NOMO-1 (cell line): ENCODE results near the gene TRPC6.
A peak's percentile ranks its signal among the peaks of the same experiment; 100 is the strongest.
"Not testable (repeated sequence)": the region's sequence is repeated elsewhere in the genome, so short reads cannot be mapped to it uniquely, and the experiment has no call there.

Experiments
- DNase-seq, 2 experiments: peaks; one replicate each; lab custom pipeline; 2025; ENCODE audit not compliant: unreplicated experiment in 2 of 2; lab: John Stamatoyannopoulos, UW

Gene TRPC6

DNA sequence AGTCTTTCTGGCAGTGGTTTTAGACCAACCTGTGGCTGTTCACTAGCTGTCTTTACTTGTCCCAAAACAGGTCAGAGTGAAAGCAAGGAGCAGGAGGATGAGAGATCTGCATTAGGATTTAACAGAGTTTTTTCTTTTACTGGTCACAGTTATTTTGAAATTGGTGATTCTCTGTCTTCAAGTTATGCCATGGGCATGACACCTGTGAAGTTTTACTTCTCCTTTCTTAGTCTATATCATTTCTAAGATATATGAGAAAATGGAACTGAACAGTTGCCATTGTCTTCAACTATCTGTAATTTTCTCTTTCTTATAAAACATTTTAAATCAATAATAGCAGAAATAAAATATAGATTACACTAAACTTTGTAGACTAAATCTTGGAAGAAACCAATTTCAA, 60.6 kb downstream of the TRPC6 start:
- no peak for DNase-seq

DNA sequence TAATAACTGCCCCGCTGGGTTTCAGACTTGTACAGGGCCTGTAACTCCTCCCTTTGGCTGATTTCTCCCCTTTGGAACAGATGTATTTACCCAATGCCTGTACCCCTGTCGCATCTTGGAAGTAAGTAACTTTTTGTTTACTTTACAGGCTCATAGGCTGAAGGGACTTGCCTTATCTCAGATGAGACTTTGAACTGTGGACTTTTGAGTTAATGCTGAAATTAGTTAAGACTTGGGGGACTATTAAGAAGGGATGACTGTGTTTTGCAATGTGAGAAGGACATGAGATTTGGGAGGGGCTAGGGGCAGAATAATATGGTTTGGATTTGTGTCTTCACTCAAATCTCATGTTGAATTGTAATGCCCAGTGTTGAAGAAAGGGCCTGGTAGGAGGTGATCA, 62.0 kb downstream of the TRPC6 start:
- DNase-seq = no peak

DNA sequence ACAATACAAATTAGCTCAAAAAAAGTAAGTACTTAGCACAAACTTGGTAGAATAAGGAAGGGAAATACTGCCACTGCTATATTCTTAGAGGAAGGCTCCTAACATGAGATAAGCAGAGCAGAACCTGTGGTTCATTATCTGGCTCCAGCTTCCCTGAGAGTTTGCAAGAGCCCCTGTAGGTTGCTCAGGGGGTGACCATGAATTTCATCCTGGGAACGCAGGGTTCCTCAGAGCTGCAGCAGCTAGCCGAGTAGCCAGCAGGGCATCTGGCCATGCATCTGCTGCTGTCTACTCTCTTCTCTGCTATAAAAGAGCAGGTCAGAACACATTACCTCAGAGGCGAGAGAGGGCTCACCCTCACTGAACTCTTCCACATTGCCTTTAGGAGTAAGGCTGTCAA, 67.3 kb downstream of the TRPC6 start:
- no peak for DNase-seq

DNA sequence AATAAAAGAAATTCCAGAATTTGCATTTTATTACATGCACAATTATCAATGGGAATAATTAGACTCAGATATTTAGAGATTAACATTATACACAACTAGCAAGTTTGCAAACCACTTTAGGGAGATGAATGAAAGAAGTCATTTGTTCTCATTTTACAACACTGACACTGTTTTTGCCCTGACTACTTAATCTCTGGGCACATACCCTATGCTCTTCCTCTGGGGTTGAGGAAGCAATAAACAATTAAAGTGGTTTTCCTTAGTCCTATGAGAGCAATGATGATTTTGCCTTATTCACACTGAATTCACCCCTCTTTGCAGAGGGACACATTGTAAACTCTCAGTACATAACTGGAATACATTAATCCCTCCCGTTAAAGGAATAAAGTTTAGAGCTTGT, 72.7 kb downstream of the TRPC6 start:
- no peak for DNase-seq

DNA sequence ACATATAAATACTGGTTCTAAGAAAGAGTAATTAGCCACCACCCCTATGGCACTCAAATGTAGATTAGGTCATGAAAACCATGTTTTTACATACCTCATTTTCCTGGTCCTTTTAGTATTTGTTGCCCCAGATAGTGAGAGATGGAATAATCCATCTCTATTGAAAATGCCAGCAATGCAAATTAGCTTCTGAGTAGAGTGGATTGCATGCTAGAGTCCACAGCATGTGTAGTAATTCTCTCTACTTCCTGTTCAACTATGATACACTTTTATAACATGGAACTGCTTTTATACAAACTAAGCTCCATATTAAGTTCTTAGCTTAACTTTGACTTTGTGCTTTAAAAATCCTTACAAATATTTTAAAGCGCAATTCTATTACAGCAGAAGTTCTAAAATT, 73.2 kb downstream of the TRPC6 start:
- DNase-seq = peak in 1 of 2 experiments; percentile 8

DNA sequence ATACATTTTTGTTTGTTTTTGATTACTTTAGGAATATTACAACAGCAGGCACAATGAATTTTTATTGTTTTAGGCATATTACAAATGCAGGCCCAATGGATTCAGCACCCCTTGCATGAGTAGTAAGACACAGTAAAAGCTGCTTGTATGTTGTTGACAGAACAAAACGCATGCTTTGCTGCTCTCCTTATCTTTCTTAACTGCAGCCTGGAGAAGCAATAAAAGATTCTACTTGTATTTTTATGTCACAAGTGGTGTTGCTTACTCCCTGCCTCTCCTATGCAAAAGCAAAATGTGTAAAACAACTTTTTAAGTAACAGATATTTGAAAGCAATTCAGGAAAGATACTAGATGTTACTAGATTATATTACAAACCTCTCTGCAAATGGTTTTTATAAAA, 73.9 kb downstream of the TRPC6 start:
- DNase-seq = peak in 1 of 2 experiments; percentile 33

DNA sequence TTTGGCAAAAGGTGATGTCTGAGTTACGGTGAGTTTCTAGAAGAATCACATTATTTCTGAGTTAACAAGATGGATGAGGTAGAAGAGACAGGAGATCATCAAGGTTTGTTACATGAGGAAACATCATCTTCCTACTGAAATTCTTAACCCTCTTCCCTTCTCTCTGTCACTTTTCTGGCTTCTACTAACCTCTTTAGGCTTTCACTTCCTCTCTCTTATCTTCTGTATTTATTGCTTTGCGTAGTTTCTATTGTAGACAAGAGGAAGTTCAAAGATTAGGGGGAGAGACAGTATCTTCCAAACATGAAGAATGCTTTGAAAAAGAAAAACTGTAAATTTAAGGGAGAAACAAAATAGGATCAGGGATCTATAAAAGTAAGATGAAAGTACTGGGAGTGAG, 75.4 kb downstream of the TRPC6 start:
- DNase-seq = peak; percentile 58 to 90

DNA sequence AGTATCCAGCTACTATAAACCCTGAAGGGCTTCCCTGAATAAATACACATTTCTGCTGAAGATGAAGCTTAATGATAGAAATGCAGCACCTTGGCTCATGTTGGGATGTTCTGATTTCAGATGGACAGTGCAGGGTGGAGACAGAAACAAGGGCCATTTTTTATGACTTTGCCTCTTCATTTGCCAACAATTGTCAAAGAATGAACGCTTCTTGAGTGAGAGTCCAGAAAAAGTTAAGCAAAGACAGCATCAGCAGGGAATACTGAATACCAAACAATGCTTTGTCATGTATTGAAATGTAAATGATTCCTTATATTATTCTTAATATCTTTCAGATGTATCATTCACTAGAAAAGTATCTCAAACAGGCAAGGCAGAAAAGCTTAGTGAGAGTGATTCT, 84.9 kb downstream of the TRPC6 start:
- DNase-seq = no peak

DNA sequence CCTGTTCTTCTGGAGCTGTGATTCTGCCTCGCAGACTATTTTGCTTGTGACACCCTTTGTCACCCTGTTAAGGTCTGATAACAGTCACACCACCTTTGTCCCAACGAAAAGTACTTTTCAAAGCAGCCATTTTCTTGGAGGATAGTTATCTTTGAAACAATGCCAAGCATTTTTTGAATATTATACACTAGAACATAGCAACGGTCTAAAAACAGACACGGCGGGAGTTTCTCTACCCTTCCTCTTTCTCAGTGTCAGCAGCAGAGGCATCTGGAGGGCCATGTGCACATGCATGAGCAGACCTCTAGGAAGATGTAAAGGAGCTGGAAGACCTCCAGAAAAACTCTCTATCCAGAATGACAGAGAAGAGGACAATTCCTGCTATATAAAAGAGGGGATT, 86.5 kb downstream of the TRPC6 start:
- DNase-seq = no peak

DNA sequence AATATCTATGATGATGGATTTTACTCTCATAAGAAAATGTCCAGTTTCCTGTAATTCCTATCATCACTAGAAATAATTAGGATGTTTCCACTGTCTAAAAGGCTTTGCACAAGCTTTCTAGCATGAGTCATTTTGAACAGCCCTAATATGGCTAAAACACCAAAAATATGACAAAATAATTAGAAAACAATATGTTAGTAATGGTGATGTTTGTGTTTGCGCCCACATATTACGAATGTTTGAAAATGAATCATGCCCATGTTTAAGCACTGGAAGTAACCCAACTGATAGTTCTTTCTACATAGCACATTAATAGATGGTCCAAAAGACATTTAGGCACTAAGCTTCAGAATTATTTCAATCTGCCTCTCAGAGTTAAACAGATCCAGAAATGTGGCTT, 96.0 kb downstream of the TRPC6 start:
- DNase-seq = no peak

DNA sequence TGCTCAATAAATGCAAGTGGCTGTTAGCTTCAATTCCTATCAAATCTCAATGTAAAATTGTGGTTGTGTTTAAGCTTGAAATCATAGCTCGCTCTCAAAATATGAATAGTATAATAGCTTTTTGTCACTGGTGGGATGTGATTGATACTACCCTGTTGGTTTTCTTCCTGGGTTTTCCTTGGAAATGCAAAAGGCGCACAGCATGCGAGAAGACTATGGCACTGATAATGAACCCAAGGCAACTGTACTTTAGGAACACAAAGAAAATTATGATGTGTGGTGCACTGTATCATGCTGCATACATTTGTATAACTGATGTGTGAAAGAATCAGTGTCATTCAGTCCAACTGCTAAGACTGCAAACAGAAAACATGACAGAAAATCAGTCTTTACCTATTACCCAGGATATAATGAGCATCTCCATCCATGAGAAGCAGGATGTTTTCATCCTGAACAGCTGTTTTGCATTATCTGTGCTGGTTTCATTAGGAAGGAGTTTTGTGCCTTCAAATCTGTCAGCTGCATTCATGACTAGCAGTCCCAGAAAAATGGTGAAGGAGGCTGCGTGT, 101.2 kb downstream of the TRPC6 start:
- DNase-seq = no peak

DNA sequence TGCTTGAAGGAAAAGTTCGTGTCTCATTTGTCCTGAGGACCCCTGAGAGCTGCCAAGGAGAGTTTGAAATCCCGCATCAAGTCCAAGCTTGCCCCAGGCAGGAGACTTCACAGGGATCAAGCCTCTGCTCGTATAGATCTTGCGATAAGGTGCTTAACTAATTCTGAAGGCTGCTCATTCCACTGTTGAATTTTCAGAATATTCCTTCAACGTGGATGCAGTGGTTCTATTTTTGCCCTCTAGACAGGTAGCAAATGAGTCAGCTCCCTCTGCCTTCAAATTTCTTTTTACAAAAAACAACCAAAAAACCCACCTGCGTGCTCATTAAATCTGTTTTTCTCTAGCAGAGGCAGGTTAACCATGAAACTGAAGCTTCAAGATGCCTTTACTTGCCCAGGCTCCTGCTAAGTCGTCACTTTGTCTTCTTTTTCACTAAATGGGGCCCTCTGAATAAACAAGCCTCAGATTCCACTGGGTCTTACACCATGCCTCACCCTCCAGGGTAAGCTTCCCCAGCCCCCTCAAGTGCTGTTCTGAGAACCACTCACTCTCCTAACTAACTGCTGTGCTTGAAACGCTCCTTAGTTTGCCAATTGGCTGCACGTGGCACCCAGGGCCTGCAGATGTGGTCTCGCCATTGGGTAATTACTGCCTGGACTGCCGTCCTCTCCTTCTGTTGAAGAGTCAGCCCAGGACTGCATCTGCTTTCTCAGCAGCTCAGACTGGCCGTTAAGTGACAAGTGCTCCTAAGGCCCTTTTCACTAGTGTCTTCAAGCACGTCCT, 105.0 kb downstream of the TRPC6 start:
- DNase-seq = no peak

DNA sequence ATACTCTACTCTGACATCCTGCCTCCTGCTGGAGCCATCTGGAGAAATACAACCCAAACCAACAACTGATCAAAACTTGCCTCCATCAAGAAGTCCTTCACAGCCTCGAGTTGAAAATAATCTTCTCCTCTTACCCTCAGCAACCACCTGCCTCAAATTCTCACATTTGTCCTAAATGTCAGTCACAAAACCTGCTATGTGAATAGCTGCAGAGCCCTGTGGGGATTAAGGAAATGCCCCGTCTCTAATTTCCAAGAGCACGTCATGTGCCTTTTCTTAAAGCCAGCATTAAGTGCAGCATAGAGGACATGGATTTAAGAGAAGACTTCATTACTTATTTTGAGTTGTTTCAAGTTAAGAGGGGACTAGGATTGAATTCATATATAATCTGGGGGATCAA, 105.9 kb downstream of the TRPC6 start:
- DNase-seq = no peak

DNA sequence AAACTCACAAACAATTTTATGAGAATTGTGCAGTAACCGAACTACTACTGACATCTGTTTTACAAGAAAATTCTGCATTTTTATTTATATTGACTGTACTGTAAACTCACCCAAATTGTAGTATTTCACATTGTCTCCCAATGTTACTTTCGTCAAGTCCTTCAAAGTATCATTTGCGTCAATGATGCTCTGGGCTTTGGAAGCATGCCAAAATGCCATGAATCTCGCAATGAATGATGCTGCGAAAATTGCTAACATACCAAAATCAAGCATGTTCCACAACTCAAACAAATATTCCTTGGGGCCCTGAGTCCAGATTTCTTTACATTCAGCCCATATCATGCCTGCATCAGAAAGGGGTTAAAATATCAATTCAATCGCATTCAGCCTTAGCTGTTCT, 107.6 kb downstream of the TRPC6 start:
- no peak for DNase-seq

DNA sequence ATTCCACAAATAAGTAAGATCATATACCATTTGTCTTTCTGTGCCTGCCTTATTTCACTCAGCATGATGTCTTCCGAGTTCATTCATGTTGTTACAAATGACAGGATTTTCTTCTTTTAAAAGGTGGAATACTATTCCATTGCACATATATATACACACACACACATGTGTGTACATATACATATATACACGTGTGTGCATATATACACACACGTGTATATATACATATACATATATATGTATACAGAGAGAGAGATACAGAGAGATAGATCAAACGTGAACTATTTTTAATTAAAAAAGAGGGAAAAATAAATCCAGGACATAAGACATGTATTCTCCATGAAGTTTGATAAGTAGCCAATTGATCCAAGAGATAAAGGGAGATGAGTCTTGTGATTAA, 108.1 kb downstream of the TRPC6 start:
- DNase-seq = no peak

DNA sequence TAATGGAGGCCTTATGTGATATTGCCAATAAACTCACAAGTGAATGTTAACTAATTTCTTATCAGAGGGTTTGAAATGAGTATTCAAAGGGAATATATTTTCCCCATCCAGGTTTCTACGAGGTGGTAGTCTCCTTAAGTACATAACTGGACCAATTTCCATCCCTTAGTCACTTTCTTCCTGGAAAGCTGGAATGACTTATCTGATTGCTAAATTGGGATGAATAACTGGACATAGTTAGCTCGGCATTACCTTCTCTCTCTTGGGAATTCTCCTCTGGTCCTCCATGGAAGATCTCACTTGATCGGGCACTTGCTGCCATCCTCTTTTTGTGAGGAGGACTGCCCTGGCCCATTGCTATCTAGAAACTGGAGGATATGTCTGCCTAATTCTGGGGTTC, 109.1 kb downstream of the TRPC6 start:
- DNase-seq = no peak

DNA sequence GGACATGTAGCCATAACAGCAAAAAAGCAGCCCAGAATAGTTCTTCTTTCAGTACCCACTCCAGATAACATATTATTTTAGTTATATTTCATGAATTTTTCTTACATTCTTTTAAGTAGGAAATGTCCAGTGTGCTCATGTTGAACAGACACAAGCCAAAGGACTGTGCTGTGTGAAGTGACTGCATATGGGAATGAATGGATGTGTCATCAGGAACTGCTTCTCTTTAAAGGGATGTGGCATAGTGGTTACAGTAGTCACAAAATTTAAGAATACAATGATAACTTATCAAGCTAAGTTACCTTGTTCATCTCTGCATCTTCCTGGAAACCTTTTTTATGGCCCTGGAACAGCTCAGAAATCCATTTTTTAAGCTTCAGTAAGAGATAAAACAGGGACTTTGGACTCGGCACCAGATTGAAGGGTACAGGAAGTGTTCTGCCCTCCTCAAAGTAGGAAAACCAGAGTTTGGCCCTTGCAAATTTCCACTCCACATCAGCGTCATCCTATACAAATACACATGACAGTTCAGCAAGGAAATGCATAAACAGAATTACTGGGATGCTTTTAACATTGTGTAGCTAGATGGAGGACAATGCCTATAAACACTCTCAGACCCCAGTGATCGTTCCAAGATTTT, 112.8 kb downstream of the TRPC6 start:
- no peak for DNase-seq

DNA sequence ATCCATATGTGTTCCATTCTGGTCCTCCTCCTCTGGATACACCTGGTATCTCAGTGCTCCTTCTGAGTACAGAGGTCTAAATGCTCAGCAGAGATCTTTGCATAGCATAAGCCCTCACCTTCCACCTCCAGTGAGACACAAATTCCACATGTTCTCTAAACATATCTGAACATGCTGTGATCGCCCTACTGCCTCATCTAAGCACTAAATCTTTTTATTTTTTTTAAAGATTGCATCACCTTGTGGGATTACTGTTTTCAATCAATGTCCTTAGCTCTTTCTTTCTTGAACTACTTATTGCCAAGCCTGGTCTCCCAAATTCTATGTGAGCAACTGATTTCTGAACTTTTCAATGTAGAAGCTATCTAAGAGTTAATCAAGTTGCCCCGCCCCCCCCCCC, 113.4 kb downstream of the TRPC6 start:
- no peak for DNase-seq

DNA sequence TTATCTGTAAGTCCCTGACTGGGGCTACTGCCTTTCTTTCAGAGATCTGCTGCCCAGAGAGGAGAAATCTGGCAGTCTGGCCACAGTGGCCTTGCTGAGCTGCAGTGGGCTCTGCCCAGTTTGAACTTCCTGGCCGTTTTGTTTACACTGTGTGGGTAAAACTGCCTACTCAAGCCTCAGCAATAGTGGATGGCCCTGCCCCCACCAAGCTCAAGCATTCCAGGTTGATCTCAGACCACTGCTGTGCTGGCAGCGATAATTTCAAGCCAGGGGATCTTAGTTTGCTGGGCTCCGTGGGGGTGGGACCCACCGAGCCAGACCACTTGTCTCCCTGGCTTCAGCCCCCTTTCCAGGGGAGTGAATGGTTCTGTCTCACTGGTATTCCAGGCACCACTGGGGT, 117.5 kb downstream of the TRPC6 start:
- no peak for DNase-seq

DNA sequence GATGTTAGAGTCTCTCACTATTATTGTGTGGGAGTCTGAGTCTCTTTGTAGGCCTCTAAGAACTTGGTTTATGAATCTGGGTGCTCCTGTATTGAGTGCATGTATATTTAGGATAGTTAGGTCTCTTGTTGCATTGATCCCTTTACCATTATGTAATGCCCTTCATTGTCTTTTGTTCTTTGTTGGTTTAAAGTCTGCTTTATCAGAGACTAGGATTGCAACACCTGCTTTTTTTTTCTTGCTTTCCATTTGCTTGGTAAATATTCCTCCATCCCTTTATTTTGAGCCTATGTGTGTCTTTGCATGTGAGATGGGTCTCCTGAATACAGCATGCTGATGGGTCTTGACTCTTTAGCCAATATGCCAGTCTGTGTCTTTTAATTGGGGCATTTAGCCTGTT, 119.4 kb downstream of the TRPC6 start:
- not testable (repeated sequence) for DNase-seq

DNA sequence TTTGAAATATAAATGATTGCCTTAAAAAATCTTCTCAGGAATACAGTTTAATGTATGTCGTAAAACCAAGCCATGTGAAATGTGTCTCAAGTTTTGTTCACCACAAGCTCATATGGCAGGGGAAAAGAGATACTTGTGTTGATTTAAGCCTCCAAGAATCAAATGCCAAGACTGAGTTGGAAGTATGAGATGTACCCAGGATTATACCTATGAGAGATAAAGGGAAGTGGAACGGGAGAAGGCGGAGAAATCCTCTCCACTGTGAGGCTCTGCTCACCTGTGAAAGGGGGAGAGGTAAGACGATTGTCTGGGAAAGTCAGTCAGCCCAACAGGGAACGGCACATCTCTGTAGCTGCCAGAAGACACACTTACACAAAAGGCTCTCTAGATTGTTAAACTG, 124.8 kb downstream of the TRPC6 start:
- no peak for DNase-seq

DNA sequence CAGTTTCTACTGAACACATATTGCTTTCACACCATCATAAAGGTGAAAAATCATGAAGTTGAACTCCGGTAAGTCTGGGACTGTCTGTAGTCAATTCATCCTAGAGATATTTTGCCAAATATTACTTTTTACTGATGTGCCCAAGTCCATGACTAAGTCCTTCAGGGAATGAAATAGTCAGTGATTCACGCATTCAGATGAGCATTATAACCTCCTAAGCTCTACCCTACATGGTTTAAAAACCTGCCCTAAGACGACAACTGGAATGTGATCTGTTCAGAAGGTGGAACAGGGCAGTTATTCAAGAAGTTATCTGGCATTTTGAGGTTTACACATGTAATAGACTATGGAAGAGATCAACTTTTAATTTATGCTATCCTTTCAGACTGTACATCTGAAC, 125.6 kb downstream of the TRPC6 start:
- no peak for DNase-seq
